GM13977 (cell line): Measurements from ENCODE around the gene AMPD2.
A peak's percentile ranks its signal among the peaks of the same experiment; 100 is the strongest.

ENCODE experiments used
- DNase-seq: peaks from one replicate; pipeline ENCODE4 v3.0.0; 2012; ENCODE audit warnings: low spot score
- in situ Hi-C: fragments of 300-500 bp; cut with MboI; formaldehyde crosslinking; loops from one replicate; pipeline ENCODE4 v1.12.0; 2022; ENCODE audit warnings: low sequenced_read_pairs, low pct_unique_long_range_greater_than_20kb, mixed read lengths, inconsistent platforms; ENCODE audit not compliant: unreplicated experiment
- TF ChIP-seq, protein P1 (sequence below): IDR thresholded peaks from 2 replicates; pipeline ENCODE4 v1.5.1; 2012; ENCODE audit warnings: mild to moderate bottlenecking, control low read depth; ENCODE audit not compliant: insufficient read depth; ENCODE audit errors: extremely low read depth, missing control alignments

Gene AMPD2

DNA sequence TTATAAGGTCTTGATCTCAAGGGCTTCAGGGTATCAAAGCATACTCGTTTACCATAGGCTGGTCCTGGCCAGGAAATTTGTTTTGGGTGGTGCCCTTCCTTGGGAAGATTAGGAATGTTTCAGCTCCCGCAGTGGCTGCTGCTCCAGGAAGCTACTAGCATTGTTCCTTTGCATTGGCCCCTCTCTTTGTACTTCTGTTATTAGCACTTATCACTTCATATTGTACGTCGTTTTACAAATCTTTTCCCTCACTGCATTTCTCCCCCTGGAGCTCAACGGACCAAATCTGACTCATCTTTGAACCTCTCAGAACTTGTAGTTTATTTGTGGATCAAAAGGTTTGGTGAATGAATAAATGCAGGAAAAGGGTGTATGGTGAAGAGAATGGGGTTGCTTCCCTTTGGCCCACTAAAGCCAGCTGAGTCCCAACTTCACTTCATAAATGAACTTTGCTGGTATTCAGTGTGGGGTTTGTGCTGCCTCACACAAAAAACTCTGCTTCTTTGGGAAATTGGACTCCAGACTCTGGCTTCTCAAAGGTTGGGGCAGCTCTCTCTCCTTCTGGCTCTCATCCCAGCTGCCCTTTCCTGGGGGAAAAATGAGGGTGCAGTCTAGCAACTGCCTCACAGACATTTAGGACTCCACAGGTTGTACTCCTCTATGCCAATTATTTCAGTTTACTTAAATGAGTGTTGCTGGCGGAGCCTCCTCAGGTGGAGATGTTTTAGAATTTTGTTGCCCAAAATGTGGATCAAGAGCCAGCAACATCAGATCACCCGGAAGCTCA is 6.1 kb upstream of the AMPD2 start:
- in situ Hi-C loops: no loop called here
- no peak for DNase-seq

DNA sequence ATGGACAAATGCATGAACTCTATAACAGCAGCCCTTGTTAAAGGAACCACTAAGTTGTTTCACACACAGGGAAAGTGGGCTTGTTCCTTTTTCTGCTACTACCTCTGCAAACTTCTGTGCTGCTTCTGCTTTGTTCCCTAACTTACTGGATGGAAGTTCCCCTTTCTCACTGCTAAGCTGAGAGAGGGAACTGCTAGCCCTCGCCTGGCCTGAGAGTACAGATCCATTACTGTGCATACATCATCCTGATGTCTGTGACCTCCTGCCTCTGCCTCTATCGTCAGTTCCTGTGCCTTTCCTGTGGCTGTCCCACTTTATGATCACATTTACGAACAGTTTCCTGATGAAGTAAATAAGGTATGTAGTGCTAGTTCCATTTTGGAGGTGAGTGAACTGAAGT is 3.8 kb upstream of the AMPD2 start:
- TF ChIP-seq, protein P1, sequence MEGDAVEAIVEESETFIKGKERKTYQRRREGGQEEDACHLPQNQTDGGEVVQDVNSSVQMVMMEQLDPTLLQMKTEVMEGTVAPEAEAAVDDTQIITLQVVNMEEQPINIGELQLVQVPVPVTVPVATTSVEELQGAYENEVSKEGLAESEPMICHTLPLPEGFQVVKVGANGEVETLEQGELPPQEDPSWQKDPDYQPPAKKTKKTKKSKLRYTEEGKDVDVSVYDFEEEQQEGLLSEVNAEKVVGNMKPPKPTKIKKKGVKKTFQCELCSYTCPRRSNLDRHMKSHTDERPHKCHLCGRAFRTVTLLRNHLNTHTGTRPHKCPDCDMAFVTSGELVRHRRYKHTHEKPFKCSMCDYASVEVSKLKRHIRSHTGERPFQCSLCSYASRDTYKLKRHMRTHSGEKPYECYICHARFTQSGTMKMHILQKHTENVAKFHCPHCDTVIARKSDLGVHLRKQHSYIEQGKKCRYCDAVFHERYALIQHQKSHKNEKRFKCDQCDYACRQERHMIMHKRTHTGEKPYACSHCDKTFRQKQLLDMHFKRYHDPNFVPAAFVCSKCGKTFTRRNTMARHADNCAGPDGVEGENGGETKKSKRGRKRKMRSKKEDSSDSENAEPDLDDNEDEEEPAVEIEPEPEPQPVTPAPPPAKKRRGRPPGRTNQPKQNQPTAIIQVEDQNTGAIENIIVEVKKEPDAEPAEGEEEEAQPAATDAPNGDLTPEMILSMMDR: no peak
- peak; percentile 20 for DNase-seq
- in situ Hi-C loops: no loop called here

More for the DNA sequence above, 6.1 kb upstream of the AMPD2 start:
- TF ChIP-seq, protein P1: no peak

DNA sequence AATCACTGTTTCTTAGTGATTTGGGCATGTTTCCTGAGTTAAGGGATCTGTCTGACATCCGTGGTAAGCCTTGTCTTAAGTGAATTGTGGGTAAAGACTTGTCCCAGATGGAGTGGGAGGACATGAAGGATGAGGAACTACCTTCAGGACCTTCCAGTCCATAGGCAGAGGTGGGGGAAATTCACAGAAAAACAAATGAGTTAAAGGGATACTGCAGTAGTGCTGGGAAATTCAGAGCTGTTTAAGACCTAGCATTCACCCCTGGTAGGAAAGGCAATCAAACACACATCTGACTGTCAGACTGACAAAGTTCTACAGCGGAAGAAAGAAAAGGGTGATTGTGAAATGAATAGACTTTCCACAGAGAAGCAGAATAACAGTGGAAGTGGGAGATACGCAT is 3.2 kb upstream of the AMPD2 start:
- TF ChIP-seq, protein P1: no peak
- in situ Hi-C loops: no loop called here
- no peak for DNase-seq

DNA sequence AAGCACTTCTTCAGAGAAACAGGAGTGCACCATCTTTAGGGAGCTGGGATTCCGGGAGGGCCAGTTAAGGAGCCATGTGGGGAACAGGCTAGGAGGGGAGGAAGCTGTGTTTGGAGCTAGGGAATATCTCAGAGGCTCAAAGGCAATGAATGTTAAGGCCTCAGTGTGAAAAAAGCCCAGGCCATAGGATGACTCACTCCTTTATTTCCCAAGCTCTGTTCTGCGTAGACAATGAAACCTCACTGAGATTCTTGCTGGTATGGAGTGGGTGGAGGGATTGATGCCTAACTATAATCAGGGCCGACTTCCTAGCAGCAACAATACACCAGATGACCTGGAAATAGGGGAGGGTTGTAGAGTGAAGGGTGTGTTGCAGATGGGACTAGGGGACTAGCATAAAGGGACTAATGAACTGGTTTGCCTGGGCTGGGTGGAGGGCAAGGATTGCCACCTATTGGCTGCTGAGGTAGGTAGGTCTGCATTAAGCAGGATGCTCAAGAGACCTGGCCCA is 2.3 kb upstream of the AMPD2 start:
- no peak for DNase-seq
- in situ Hi-C loops: no loop called here
- TF ChIP-seq, protein P1: no peak

DNA sequence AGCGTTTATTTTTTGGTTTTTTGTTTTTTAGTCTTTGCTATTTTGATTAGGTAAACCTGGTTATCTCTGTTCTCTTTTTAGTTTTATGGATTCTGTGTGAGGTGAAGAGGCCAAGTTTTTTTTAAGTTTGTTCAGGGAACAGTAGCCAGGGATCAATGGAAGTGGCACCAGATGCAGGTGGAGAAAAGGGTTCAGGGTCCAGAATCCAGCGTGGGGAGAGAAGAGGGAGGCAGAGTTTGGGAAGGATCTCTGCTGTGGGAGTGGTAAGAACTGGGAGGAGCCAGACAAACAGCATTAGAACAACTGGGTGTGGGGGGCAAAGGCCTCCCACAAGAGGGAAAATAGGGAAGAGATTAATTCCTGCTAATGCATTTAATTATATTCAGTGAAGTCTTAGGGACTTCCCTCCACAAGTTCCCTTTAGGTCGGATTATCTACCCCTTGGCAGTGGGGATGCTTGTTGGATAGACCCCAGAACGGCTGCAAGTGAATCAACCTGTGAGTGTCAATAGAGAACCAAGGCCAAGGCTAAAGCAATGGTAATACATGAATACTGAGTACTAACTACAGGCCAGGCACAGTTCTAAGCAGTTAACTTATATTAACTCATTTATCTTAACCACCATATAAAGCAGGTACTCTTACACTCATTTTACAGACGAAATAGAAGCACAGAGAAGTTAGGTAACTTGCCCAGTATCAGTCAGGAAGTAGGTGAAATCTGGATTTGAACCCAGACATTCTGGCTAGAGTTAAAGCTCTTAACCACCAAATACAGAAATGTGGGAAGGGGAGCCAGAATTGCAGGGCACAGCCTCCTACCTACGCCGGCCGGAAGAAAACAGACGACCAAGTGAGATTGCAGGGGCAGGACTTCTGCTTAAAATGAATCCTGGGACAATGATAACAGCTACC is 719 bp upstream of the AMPD2 start:
- TF ChIP-seq, protein P1: no peak
- peak; percentile 23 for DNase-seq
- in situ Hi-C loops: no loop called here

DNA sequence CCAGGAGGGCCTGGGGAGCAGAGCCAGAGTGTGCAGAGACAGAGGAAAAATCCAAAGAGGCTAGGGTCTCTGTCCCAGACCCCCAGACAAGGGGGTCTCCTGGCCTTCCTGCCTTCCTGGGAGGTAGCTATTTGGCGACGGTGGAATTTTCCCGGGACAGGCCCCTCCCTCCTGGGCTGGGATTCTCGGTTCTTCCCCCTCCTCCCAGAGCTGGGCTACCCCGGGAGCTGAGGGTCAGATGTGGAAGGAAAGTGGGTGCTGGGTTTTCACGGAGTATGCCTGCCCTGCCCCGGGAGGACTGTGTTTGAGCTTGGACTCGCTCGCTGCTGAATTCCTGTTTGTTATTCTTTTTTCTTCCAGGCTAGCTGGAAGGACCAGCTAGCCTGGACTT is 759 bp downstream of the AMPD2 start:
- no peak for DNase-seq
- TF ChIP-seq, protein P1: no peak
- in situ Hi-C loops: no loop called here
